NCI-H2227 treated with DMSO at 0.1 percent for 48 hours (cell line): ENCODE measurements around the gene COL27A1.

Experiments used
- DNase-seq: peaks from one replicate; lab custom pipeline; 2025; lab: John Stamatoyannopoulos, UW

COL27A1 gene

GRCh38 chr9:114247077-114247476 lies 91.7 kb downstream of the COL27A1 start:
- no peak for DNase-seq

- DNase-seq = no peak
Measured at GRCh38 chr9:114247491-114247890, 92.2 kb downstream of the COL27A1 start.

GRCh38 chr9:114248299-114248707 lies 93.0 kb downstream of the COL27A1 start:
- no peak for DNase-seq

- no peak for DNase-seq
Measured at GRCh38 chr9:114249424-114250234, 94.3 kb downstream of the COL27A1 start.

GRCh38 chr9:114250235-114250568 lies 94.9 kb downstream of the COL27A1 start:
- DNase-seq = no peak

- DNase-seq = no peak
Measured at GRCh38 chr9:114250648-114251047, 95.3 kb downstream of the COL27A1 start.

GRCh38 chr9:114252394-114252793 lies 97.1 kb downstream of the COL27A1 start:
- no peak for DNase-seq

- no peak for DNase-seq
Measured at GRCh38 chr9:114256827-114257328, 101.5 kb downstream of the COL27A1 start.

- DNase-seq = no peak
Measured at GRCh38 chr9:114258218-114258617, 102.9 kb downstream of the COL27A1 start.

GRCh38 chr9:114258866-114259797 lies 103.8 kb downstream of the COL27A1 start:
- no peak for DNase-seq

GRCh38 chr9:114259798-114260523 lies 104.6 kb downstream of the COL27A1 start:
- DNase-seq = no peak

GRCh38 chr9:114261026-114261425 lies 105.7 kb downstream of the COL27A1 start:
- DNase-seq = no peak

GRCh38 chr9:114261987-114262386 lies 106.7 kb downstream of the COL27A1 start:
- DNase-seq = no peak

- DNase-seq = no peak
Measured at GRCh38 chr9:114263853-114264510, 108.6 kb downstream of the COL27A1 start.

GRCh38 chr9:114264806-114265550 lies 109.6 kb downstream of the COL27A1 start:
- no peak for DNase-seq

GRCh38 chr9:114266969-114267368 lies 111.6 kb downstream of the COL27A1 start:
- no peak for DNase-seq

- no peak for DNase-seq
Measured at GRCh38 chr9:114269023-114269422, 113.7 kb downstream of the COL27A1 start.

- DNase-seq = no peak
Measured at GRCh38 chr9:114270120-114270975, 115.0 kb downstream of the COL27A1 start.

- DNase-seq = no peak
Measured at GRCh38 chr9:114271556-114272510, 116.5 kb downstream of the COL27A1 start.
